Hypothalamus (tissue), 51 donors: Measurements from ENCODE around the gene CES5A.
"Not testable (repeated sequence)": the region's sequence is repeated elsewhere in the genome, so short reads cannot be mapped to it uniquely, and the experiment has no call there.

ENCODE experiments used
- DNase-seq, 51 donors: peaks; one replicate each; lab custom pipeline; 2025; lab: John Stamatoyannopoulos, UW

The CES5A gene

DNA sequence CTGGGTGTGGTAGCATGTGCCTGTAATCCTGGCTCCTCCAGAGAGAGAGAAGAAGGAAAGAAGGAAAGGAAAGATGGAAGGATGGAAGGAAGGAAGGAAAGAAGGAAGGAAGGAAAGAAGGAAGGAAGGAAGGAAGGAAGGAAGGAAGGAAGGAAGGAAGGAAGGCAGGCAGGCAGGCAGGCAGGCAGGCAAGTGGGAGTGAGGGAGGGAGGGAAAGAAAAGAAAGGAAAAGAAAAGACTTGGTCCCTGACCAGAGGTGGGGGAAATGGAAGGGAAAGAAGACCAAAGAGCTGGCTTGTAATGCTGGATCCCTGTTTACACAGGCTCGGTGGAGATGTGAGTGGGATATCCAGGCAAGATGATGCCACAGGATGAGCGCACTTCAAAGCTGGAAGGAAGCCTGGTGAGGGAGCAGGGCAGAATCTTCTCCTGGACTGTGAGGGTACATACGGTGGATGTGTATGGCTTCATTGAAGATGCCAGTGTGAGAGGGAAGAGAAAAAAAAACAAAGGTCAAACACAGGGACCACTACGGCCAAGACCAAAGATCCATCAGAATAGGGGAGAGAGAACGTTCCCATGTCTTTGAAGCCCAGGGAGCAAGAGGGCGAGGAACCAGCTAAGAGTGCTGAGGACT lies 44.4 kb downstream of the CES5A start:
- DNase-seq = no peak

- DNase-seq = not testable (repeated sequence)
Measured at GRCh38 chr16:55829232-55829631, 45.9 kb downstream of the CES5A start.

- no peak for DNase-seq
Measured at GRCh38 chr16:55828680-55829079, 46.5 kb downstream of the CES5A start.

DNA sequence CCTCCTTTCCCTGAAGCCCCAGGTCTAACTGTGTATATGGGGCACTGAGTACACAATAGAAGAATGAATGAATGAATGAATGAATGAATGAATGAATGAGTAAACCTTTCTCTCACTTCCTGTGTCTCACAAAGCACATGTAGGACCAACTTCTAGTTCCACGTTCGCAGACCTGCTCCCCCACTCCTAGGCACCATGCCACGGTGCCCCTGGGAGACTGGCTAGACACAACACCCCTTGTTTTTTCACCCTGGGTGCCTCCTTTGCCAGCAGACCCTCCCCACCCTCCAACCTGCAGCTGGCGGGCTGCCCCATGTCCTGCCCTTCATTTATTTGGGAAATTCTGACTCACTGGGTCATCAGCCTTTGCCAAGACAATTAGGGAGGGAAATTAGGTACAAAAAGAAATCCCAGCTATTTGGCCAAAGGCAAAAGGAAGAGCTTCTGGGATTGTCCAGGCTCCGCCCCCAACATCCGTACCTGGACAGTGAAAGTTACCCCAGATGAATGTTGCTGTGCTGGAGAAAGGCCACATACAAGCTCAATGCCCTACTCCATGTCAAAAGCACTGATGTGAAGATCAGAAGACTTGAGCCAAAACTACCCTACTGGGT lies 50.0 kb downstream of the CES5A start:
- no peak for DNase-seq

GRCh38 chr16:55824473-55825000 lies 50.6 kb downstream of the CES5A start:
- no peak for DNase-seq

DNA sequence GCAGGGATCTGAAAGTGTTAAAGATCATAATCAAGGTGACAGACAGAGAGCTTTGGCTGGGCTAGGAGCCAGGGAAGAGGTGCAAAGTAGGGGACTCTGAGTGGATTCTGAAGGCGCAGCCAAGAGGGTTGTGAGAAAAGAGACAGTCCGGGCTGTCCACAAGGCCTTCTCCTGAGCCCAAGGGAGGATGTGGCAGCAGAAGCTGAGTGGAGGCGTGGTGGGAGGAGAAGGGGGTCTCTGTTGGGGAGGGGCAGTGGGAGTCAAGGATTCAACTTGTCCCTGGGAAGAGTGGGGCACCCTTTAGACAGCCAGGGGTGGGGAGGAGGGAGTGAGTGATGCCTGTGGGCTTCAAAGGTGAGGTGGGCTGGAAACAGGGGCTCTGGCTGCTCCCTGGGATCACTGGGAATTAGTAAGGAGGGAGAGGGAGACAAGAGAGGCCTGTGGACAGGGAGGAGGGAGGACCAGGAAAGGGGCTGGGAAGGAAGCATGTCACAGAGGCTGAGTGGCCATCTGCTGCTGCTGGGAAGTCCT lies 52.8 kb downstream of the CES5A start:
- DNase-seq = no peak

DNA sequence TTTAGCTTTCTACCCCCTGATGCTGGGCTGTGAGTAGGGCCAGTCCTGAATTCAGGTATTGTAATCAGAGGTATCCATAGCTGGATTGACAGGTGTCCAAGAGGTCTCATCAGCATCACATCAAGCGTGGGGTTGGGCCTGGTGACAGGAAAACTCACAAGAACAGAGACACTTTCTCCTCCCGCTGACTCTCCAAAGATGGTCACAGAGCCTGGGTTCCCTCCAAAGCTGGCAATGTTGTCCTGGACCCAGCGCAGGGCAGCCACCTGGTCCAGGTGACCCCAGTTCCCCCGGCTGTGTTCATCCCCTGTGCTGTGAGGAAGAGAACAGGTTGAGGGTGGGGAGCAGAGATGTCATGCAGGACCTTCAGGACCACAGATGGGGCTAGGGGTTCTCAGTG lies 54.0 kb downstream of the CES5A start:
- DNase-seq = no peak

- DNase-seq = no peak
Measured at GRCh38 chr16:55820615-55821014, 54.6 kb downstream of the CES5A start.

DNA sequence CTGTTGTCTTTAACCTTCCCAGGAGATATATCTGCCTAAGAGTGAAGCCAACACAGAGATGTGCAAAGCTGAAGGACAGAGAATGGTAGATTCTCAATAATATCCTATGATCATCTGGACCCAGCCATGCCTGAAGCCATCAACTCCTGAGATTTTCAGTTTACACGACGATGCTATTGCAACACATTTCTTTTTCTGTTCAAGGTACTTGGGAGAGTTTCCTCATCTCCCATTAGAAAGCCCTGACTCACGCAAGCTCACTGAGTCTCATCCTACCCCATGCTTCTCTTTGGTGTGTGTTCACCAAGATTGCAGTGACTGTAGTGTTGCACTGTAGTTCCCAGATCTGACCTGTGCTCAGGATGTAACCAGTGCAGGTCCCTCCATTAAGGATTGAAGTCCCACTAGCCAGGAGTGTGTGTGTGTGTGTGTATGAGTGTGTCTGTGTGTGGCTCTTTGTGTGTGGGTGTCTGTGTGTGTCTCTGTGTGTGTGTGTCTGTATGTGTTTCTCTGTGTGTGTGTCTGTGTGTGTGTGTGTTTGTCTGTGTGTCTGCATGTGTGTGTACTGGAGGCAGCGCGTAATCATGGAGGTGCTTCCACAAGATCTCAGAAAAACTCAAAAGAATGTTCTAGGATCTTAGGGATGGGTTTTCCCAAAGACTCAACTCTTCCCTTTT lies 57.8 kb downstream of the CES5A start:
- DNase-seq = no peak

DNA sequence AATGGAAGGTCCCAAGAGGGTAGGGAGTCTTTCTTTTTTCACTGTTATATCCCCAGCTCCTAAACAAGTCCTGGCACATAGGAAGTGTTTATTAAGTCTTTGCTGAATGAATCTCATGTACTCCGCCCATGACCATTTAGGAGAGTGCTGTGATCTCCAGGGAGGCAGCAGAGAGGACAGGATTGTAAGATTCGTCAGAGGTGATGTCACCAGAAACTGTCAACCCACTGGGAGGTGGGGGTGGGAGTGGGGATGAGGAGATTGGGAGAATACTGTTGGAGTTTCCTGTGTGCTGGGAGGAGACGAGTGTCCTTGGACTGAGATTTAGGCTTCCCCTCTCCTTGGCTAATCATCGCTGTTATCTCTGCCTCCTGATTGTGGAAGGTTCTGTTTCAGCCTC lies 59.0 kb downstream of the CES5A start:
- not testable (repeated sequence) for DNase-seq

DNA sequence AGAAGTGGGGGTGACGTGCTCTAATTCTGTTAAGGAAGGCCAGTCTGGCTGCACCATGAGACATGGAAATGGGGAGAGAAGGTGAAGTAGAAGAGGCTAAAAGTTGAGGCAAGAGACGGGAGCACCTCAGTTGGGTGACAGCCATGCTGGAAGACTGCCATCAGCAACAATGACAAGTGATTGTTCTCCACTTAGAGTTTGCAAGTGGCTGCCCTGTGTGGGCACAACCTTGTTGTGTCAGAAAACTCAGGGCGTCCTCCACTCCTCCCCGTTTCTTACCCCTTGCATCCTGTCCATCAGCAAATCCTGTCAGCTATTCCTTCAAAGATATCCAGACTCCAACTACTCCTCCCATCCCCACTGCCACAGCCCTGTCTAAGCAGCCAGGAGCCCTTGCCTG lies 59.9 kb downstream of the CES5A start:
- DNase-seq = no peak

GRCh38 chr16:55814174-55814573 lies 61.0 kb downstream of the CES5A start:
- not testable (repeated sequence) for DNase-seq

- DNase-seq = not testable (repeated sequence)
Measured at GRCh38 chr16:55813730-55814129, 61.4 kb downstream of the CES5A start.

GRCh38 chr16:55812951-55813350 lies 62.2 kb downstream of the CES5A start:
- DNase-seq = no peak

- DNase-seq = no peak
Measured at GRCh38 chr16:55811811-55812210, 63.4 kb downstream of the CES5A start.

DNA sequence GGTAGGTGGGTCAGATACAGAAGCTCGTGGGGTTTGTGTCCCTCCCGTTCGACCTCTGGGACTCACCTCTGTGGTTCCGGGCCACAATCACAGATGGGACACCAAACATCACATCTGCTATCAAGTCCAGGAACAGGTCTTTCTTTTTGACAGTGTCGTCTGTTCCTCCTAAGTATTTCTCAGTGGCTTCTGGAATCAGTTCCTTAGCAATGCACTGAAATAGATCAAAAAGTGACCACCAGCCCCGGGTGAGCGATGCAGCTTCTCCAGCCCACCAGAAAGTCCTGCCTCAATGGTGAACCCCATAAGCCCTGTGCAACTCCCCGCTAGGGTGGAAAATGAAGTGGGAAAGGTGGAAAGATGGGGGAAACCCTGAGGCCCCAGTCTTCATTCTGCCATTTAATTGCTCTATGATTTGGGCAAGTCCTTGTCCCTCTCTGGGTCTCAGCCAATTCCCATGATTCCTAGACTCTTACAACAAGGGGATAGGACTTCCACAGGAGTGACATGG lies 64.7 kb downstream of the CES5A start:
- DNase-seq = no peak

GRCh38 chr16:55809851-55810250 lies 65.3 kb downstream of the CES5A start:
- DNase-seq = no peak

GRCh38 chr16:55809386-55809785 lies 65.8 kb downstream of the CES5A start:
- no peak for DNase-seq

DNA sequence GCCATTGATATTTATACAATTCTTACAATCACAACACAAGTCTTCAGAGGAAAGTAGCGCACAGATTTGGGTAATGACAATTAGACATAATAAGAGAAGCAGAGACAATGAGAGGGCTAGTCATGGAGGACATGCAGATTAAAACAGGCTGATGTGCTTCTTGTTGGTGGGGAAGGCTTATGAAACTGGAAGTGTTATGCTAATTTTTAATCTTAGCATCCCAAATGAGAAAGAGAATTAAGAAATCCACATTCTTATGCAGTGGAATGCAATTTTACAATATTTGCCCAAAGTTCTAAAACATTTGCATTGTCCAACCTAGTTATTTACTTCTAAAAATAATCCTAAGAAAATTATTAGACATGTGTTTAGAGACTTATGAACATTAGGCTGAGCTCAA lies 66.9 kb downstream of the CES5A start:
- not testable (repeated sequence) for DNase-seq

GRCh38 chr16:55805104-55805503 lies 70.1 kb downstream of the CES5A start:
- not testable (repeated sequence) for DNase-seq

DNA sequence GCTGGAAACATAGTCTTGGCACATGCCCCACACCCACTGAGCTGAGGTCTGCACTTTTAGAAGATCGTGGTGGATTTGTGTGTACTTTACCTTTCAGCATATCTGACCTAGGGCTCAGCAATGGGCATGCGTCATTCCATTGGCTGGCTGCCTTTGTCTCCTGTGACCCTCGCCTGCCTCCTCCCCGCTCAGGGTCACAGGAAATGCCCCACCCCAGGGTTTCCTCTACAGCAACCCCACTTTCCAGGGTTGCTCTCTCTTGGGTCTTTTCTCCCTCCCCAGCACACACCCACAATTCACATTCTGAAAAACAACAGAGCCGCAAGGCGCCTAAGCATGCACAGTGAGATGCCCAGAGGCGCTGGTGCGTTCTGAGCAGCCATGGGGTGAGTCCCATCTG lies 71.5 kb downstream of the CES5A start:
- not testable (repeated sequence) for DNase-seq
